NOMO-1 treated with dmso at 0.1 percent for 144 hours (cell line): ENCODE results near the gene HACD1.

Experiments
- DNase-seq: peaks from one replicate; lab custom pipeline; 2025; ENCODE audit not compliant: unreplicated experiment; lab: John Stamatoyannopoulos, UW

The HACD1 gene

GRCh38 chr10:17586821-17587234 lies 30.3 kb downstream of the HACD1 start:
- DNase-seq: no peak

GRCh38 chr10:17585016-17585415 lies 32.2 kb downstream of the HACD1 start:
- DNase-seq: peak; percentile 36

DNA sequence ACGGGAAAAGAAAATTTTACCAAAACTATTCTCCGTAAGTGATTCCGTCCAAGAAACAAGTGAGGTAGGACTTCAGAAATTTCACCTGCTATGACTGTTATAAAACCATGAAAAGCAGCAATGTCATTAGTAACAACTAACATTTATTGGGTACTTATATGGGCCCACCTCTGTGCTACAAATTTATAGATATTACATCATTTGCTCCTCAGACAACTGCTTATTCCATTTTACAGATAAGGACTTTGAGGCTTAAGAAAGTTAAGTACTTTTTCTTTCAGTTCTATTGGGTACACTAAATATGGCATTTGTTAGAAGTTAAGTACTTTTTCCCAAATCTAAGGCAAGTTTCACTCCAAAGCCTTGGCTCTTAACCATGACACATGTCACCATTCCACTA lies 36.3 kb downstream of the HACD1 start:
- no peak for DNase-seq

DNA sequence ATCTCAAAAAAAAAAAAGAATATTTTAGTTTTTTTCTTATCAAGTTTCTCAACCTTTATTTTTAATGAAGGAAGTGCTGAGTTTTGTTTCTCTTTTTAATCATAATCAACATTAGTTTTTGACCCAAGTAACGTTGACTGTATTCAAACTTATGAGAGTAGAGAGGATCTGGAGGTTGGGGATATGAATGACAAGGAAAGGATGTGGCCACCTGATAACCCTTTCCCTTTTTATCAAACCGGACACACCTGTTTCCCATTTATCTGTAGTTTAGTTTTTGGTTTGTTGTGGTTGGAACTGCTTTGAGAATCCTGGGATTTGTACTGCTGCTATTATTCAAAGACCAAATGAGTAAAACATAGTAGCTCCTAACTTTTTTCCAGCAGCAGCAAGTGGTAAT lies 38.6 kb downstream of the HACD1 start:
- no peak for DNase-seq

GRCh38 chr10:17576768-17577167 lies 40.4 kb downstream of the HACD1 start:
- no peak for DNase-seq

- DNase-seq: no peak
Observed at GRCh38 chr10:17564911-17565310, 52.3 kb downstream of the HACD1 start.

DNA sequence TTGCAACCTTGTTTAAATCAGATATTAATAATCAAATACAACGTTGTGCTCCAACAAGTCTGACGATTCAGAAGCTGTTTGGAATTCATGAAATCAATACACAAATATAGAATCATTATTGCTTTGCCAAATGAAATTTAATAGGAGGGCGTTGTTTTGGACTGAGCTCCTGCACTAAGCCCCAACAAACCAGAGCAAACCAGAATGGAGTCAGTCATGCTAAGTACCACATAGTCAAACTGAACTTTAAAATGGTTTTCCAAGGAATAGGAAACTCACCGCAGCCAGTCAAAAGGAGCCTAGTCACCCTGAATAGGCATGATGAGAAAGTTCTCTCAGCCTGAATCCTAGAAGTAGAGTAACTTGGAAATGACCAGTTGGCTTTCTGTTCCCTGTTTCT lies 53.7 kb downstream of the HACD1 start:
- no peak for DNase-seq

- peak; percentile 68 for DNase-seq
Observed at GRCh38 chr10:17562614-17563013, 54.6 kb downstream of the HACD1 start.

DNA sequence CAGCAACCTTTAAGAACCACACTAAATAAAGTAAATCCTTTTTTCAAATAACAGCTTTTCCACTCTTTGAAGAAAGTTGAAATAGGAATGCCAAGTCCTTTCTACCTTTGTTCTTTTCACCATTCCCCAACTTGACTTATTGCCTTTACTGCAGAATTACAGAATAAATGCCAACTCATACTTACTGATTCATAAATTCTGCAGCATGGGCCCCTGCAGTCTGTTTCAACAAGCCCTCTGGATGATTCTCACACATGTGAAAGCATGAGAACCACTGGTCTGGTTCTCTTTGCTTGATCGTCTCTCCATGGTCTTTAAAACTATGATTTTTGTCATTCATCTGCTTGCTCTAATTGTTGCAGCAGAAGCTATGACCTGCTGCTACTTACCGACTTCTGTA lies 56.1 kb downstream of the HACD1 start:
- no peak for DNase-seq

DNA sequence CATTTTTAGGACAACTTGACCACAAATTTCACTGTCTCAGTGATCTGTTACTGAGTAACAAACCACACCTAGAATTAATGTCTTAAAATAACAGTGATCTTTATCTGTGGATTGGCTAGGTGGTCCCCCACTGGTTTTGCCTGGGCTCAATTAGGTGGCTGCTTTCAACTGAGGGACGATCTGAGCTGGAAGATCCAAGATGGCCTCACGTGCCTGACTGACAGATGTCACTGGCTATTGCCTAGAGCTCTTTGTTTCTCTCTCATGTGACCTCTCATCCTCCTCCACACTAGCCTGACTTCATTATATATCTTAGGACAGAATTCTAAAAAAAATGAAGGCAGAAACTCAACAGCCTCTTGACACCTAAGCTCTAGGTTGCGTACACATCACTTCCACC lies 59.7 kb downstream of the HACD1 start:
- no peak for DNase-seq

DNA sequence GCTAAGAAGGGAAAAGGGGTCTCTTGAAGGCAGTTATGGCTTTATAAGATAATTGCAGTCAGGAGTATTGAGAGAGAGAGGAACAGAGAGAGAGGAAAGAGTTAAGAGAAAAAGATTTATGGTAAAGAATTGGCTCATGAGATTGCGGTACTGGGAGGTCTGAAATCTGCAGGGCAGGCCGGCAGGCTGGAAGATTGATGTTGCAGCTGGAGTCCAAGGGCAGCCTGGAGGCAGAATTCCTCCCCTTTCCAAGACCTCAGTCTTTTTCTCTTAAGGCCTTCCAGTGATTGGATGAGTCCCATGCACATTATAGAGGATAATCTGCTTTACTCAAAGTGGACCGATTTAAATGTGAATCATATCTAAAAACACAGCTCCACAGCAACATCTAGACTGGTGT lies 68.4 kb downstream of the HACD1 start:
- DNase-seq: no peak

DNA sequence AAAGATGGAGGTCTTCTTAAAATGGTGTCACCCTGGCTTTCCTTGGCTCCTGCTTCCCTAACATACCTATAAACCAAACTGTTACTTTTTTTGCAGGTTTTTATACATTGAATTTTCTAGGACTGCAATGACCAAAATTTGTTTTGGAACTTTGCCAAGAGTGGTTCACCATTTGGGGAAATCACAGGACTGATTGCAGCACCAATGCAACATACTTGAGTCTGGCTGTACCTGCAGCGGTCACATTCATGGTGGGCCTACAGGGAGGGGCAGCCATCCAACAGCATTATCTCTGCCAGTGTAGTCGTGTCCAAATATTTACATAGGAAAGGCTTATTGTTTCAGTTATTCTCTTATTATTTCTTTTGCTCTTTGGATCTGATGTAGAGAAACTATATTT lies 69.0 kb downstream of the HACD1 start:
- no peak for DNase-seq

- no peak for DNase-seq
Observed at GRCh38 chr10:17547060-17547459, 70.1 kb downstream of the HACD1 start.

DNA sequence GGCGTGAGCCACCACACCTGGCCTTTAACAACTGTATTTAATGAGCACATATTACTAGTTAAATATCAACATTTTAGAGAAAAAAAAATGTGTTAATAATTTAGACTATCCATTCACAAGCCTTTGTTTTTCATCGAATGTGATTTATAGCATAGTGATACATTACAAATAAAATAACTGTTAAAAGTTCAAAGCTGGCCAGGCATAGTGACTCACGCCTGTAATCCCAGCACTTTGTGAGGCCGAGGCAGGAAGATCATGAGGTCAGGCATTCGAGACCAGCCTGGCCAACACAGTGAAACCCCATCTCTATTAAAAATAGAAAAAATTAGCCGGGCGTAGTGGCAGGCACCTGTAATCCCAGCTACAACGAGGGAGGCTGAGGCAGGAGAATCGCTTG lies 72.7 kb downstream of the HACD1 start:
- no peak for DNase-seq
